ELR (cell line): Measurements from ENCODE around the gene C6orf52.
A peak's percentile ranks its signal among the peaks of the same experiment; 100 is the strongest.

ENCODE experiments used
- DNase-seq: peaks from one replicate; pipeline ENCODE4 v3.0.0-alpha.2; 2015; ENCODE audit warnings: low read depth

C6orf52 gene

DNA sequence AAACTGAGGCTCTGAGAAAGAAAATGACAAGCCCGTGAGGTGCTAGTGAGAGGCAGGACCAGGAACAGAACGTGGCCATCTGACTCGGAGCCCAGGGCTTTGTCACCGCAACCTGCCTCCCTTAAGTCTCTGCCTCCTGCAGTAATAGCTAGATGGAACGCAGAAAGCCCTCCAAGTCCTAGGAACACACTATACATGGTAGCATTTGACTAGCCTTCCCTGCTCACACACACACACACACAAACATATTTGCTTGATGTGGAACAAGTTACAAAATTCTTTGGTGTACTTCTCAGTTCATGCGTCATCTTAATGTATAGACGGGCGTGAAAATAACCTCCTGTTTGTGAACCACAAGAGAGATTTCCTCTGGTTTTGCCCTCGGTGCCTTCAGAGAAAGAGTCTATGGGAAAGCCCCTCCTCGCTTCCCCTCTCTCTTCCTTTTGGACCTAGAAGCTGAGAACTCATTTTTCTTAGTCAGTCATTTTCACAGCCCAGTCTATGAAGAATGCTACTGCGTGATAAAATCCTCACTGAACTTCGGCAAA, 38.8 kb downstream of the C6orf52 start:
- no peak for DNase-seq

DNA sequence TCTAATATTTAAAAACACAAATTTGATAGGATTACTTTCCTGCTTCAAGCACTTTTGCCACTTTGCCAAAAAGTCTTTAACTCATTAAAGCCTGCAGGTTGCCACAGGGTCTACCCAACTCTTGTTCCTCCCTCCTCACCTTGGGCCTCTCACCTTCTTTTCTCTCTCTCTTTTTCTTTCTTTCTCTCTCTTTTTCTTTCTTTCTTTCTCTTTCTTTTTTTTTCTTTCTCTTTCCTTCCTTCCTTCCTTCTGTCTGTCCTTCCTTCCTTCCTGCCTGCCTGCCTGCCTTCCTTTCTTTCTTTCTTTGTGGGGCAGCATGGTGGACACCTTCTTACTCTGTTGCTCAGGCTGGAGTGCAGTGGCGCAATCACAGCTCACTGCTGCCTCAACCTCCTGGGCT, 50.2 kb downstream of the C6orf52 start:
- no peak for DNase-seq

DNA sequence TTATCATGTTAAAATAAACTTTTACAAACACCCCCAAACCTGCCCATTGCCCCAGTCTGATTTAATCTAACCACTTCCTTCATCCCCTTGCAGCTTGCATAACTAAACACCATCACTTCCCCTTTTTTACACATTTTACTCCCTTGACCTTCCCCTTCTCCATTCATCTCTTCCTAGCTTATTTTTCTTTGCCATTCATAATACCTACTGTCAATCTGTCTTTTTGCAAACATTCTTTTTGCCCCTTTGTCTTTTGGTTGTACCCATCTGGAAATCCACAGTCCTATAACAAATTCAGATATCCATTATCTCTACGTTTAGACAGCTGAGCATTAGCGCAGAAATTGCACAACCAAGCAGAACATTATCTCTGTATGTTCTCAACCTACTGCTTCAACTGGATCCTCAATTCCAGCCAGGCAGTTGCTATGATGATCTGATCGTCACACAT, 51.2 kb downstream of the C6orf52 start:
- no peak for DNase-seq

GRCh38 chr6:10641528-10641927, 52.9 kb downstream of the C6orf52 start:
- DNase-seq, result no peak

DNA sequence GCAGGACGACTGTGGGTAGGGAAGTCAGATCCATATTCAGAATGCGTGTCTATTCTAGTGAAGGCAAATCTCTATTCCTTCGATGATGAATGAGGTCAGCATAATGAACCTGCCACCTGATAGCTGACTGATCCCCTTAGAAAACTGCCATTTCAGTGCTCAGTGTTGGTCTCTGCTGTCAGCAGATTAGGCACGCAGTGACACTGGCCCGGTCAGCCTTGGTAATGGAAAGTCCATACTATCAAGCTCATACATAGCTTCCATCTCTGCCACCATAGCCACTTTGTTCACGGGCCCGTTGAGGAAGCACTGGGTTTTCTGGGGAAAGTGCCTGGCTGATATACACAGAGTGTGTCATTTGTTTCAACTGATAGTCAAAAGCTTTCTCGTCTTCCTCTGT, 54.0 kb downstream of the C6orf52 start:
- no peak for DNase-seq

DNA sequence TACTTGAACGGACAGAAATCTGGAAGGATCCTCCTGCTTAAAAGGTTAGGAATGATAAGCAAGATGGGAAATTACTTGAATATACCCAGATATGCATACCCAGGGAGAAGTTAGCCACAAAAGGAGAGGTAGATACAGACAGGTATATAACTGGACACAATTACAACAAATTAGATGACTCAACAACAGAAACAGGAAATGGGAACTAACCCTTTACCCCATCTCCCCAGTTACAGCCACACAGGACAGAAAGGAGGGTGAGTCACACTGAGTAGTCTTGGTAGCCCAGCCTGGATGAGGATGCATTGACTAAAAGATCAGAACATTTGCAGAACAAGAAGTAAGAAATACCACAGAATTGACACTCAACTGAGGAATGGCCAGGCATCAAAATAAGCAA, 61.2 kb downstream of the C6orf52 start:
- peak; percentile 97 for DNase-seq

- no peak for DNase-seq
Observed at GRCh38 chr6:10630178-10630577, 64.2 kb downstream of the C6orf52 start.

DNA sequence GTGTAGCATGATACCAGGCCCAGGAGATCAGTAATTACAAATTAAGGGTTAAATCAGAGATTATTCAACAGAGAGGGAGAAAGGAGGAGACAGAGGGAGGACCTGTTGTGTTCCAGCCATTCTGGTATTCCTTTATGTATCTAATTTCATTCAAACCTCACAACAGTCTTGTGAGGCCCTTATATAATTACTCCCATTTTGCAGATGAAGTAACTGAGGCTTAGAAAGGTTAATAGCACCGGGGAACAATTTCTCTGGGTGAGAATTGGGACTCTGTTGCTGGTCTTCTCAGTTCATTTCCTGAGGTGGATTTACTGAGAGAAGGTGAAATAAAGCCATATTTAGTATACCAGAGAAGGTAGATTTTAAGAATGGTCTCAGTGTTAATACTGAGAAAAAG, 66.6 kb downstream of the C6orf52 start:
- no peak for DNase-seq

DNA sequence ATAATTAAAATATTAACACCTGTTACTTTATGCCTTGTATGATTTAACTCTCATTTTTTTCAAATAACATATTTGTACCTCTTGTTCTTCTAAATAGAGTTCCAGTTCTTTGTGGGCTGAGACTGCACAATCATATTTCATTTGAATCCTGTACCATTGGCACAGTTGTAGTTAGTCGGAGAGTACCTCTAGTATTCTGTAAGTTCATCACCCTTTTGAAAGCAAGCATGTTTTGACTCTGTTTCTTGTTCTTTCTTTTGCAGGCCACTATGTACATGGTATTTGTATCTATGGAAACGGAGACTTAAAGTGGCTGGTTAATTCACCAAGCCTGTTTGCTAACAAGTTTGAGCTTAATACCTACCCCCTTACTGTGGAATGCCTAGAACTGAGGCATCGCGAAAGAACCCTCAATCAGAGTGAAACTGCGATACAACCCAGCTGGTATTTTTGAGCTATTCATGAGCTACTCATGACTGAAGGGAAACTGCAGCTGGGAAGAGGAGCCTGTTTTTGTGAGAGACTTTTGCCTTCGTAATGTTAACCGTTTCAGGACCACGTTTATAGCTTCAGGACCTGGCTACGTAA, 68.2 kb downstream of the C6orf52 start:
- DNase-seq, result no peak

GRCh38 chr6:10624836-10625235, 69.6 kb downstream of the C6orf52 start:
- DNase-seq, result no peak

GRCh38 chr6:10621847-10622246, 72.6 kb downstream of the C6orf52 start:
- DNase-seq, result no peak
